Measurements from ENCODE around the gene SP6.

SP6 gene

DNA sequence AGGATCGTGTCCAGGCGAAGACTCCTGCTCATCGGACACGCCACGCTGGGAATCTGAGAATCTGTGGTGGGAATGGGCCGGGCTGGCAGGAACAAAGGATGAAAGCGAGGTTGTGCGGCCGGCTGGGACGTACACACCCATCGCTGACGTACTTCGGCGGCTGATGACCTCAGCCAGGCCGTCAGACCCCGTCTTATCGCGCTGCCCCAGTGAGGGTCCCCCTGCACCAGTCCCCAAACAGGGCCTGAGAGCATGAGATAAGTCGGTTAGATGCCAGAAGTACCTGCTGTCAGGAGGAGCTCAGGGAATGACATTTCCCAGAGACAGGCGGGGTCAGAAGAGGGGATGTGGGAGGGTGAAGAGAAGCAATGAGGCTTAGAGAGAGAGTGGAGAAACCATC, 16.0 kb upstream of the SP6 start:
- DNase-seq (ENCODE audit: low read depth): no peak
- in situ Hi-C loops (cut with HindIII; ENCODE audit: low sequenced_read_pairs): no loop called here
- TF ChIP-seq, protein P1, sequence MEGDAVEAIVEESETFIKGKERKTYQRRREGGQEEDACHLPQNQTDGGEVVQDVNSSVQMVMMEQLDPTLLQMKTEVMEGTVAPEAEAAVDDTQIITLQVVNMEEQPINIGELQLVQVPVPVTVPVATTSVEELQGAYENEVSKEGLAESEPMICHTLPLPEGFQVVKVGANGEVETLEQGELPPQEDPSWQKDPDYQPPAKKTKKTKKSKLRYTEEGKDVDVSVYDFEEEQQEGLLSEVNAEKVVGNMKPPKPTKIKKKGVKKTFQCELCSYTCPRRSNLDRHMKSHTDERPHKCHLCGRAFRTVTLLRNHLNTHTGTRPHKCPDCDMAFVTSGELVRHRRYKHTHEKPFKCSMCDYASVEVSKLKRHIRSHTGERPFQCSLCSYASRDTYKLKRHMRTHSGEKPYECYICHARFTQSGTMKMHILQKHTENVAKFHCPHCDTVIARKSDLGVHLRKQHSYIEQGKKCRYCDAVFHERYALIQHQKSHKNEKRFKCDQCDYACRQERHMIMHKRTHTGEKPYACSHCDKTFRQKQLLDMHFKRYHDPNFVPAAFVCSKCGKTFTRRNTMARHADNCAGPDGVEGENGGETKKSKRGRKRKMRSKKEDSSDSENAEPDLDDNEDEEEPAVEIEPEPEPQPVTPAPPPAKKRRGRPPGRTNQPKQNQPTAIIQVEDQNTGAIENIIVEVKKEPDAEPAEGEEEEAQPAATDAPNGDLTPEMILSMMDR (IDR thresholded peaks at IDR 0.05; ENCODE audit: low read depth, low read length, missing control alignments): no peak
- H3K4me3 ChIP-seq (ENCODE audit: low read depth, low read length): no peak overlapping the region

DNA sequence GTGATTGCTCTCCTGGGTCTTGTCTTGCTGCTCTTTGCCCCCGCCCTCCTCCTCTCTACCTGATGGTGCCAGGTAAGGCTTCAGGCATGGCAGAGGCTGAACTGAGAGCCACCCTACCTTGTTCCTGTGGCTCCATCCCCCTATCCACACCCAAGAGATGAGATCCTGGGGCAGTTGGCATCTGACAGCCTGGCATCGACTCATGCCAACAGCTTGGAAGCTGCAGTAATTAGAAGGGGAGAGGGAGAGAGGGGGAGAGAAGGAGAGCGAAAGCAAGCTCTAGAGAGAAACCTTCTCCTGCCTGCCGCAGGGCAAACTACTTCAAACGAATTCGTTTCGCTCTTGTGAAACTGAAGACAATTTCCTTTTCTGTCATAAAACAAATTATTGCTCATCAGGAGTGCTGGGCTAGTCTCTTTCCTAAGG, 13.8 kb upstream of the SP6 start:
- no peak for DNase-seq (ENCODE audit: low read depth)
- H3K4me3 ChIP-seq (ENCODE audit: low read depth, low read length): no peak overlapping the region
- TF ChIP-seq, protein P1 (IDR thresholded peaks at IDR 0.05; ENCODE audit: low read depth, low read length, missing control alignments): no peak
- in situ Hi-C loops (cut with HindIII; ENCODE audit: low sequenced_read_pairs): no loop called here

DNA sequence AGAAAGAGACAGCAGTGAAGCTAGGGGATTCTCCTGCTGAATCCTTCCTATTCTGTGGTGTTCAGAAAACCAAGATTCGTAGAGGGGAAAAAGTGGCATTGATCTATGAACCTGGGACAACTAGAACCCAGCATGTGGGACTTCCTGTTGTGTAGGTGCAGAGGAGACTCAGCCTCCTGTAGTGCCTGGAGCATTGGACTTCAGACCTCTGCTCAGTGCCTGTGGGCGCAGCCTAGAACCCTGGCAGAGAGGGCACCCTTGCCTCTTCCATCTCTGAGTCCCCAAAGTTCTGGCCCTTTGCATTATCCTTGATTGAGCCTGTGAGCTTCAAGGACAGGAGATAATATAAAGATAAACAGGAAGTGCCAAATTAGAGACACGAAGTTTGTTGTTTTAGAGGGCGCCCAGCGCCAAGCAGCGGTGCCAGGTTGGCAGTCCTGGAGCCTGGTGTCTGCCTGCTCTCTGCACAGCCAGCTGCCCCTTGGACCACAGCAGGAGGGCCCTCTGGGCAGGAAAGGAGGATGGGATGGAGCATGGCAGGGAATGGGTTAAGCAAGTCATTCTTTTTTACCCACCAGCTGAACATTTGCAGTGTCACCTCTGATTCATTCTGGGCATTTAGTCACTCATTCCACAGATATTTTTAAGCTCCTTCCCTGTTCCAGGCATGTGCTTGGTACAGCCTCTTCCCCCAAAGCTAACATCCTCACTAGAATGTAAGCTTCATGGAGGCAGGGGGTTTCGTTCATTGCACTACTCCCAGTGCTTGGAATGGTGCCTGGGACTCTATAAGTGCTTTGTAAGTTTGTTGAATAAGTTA, 11.9 kb upstream of the SP6 start:
- no peak overlapping the region for H3K4me3 ChIP-seq (ENCODE audit: low read depth, low read length)
- TF ChIP-seq, protein P1 (IDR thresholded peaks at IDR 0.05; ENCODE audit: low read depth, low read length, missing control alignments): no peak
- DNase-seq (ENCODE audit: low read depth): no peak
- in situ Hi-C loops (cut with HindIII; ENCODE audit: low sequenced_read_pairs): no loop called here

DNA sequence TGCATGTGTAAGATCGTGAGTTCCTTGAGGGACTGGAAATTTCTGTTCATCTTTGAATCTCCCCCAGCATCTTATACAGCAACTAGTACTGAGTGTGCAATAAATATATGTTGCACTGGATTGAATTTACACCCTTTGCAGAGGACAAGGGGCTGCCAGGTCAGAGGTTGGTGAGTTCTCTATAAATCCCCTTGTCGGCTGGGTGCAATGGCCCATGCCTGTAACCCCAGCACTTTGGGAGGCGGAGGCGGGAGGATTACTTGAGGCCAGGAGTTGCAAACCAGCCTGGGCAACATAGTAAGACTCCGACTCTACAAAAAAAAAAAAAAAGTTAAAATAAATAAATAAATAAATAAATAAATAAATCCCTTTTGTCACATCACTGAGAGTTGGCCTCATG, 9.4 kb upstream of the SP6 start:
- in situ Hi-C loops (cut with HindIII; ENCODE audit: low sequenced_read_pairs): no loop called here
- no peak overlapping the region for H3K4me3 ChIP-seq (ENCODE audit: low read depth, low read length)
- DNase-seq (ENCODE audit: low read depth): no peak
- TF ChIP-seq, protein P1 (IDR thresholded peaks at IDR 0.05; ENCODE audit: low read depth, low read length, missing control alignments): no peak

DNA sequence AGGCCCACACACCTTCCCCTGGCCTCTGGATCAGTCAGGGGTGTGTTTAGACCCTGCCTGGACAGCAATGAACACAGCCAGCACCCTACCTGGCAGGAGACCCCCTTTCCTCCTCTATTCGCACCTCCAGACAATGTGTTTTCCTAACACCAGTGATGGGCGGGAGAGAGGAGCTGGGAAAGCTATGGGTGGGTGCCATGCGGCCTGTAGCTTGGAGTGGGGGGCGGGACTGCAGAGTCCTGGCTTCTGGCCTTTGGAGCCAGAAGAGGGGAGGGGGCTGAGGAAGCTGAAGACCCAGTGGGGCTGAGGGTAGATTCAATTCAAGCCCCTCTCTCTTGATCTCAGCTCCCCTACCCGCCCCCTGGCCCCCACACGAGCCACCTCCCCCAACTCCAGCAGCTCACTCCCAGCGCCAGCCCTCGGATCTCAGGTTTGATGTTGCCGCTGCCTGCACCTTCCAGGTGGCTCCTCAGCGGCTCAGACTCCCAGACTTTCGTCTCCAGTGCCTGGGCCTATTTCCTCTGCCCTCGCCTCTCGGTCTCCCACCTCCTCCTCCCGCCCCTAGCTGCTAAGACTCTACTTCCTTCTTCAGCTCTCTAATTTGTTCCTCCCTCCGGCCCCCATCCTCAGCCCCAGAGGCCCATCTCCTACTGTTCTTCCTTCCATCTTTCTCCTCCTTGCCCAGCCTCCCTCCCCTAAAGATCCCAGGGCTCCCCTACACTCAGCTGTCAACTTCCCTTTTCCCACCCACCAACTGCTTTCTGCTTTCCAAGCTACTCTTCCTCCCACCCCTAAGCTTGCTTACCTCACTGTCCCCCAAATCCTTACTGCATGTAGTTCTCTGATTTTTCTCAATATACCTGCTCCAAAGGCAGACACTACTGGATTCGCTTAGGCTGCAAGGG, 6.8 kb upstream of the SP6 start:
- no peak overlapping the region for H3K4me3 ChIP-seq (ENCODE audit: low read depth, low read length)
- in situ Hi-C loops (cut with HindIII; ENCODE audit: low sequenced_read_pairs): loop anchor here (5.0 kb wide), 1 partner anchor 84 kb away; the partner anchor contains the start of gene PNPO
- TF ChIP-seq, protein P1 (IDR thresholded peaks at IDR 0.05; ENCODE audit: low read depth, low read length, missing control alignments): no peak
- DNase-seq (ENCODE audit: low read depth): no peak

DNA sequence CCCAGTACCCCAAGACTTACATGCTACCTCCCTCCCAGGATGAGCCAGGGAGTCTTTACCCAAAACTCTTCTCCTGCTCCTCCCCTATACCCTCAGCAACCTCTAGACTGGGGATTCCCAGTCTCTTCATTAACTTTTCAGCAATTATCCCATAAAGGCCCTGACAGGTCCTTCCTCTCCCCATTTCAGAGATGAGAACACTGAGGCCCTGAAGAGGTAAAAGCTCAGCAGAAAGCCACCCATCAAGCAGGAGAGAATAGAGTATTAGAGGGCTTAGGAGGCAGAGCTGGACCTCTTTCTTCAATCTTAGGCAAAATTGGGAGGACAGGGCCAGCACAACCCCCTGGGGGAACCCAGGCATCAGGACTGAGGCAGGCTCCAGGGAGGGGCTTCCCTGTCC, 5.9 kb upstream of the SP6 start:
- no peak for DNase-seq (ENCODE audit: low read depth)
- in situ Hi-C loops (cut with HindIII; ENCODE audit: low sequenced_read_pairs): loop anchor here (5.0 kb wide), 1 partner anchor 85 kb away; the partner anchor contains the start of gene PNPO
- no peak overlapping the region for H3K4me3 ChIP-seq (ENCODE audit: low read depth, low read length)
- TF ChIP-seq, protein P1 (IDR thresholded peaks at IDR 0.05; ENCODE audit: low read depth, low read length, missing control alignments): no peak

Measured in astrocyte of the cerebellum (primary cell).